ENCODE results near the gene MMGT1. TPM values are rescaled to one million over a fixed set of nuclear protein-coding genes. Genes with fewer than 3 reads are reported as not detected.

MMGT1 gene
- total and polyA plus RNA-seq, 2 experiments from 2014 or later: 6.9 to 25.4 TPM

DNA sequence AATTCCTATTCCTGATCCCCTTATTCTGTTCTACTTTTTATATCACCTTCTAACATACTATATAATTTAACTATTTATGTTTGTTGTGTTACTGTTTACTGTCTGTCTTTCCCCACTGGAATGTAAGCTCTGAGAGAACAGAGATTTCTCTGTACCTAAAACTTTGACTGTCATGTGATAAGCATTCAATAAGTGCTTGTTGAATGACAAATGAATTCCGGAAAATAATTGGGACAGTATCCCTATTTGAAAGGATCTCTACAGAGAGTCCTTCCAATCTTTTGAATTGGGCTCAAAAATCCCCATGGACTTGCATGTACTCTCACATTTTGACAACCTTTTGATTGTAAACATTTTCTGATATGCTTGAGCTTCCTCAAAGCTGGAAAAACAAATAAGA is 1.6 kb upstream of the MMGT1 start (continued):
- TF ChIP-seq REST (IDR thresholded peaks at IDR 0.05; ENCODE audit: unreplicated experiment): no peak
- no peak for TF ChIP-seq NANOG (IDR thresholded peaks at IDR 0.05; ENCODE audit: borderline replicate concordance)
- no peak for TF ChIP-seq POLR2AphosphoS5 (IDR thresholded peaks at IDR 0.05; ENCODE audit: low read depth)
- TF ChIP-seq, protein P1, sequence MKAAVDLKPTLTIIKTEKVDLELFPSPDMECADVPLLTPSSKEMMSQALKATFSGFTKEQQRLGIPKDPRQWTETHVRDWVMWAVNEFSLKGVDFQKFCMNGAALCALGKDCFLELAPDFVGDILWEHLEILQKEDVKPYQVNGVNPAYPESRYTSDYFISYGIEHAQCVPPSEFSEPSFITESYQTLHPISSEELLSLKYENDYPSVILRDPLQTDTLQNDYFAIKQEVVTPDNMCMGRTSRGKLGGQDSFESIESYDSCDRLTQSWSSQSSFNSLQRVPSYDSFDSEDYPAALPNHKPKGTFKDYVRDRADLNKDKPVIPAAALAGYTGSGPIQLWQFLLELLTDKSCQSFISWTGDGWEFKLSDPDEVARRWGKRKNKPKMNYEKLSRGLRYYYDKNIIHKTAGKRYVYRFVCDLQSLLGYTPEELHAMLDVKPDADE (IDR thresholded peaks at IDR 0.05): no peak
- no peak for TF ChIP-seq JUNB (IDR thresholded peaks at IDR 0.05; ENCODE audit: unreplicated experiment)
- TF ChIP-seq, protein P2, sequence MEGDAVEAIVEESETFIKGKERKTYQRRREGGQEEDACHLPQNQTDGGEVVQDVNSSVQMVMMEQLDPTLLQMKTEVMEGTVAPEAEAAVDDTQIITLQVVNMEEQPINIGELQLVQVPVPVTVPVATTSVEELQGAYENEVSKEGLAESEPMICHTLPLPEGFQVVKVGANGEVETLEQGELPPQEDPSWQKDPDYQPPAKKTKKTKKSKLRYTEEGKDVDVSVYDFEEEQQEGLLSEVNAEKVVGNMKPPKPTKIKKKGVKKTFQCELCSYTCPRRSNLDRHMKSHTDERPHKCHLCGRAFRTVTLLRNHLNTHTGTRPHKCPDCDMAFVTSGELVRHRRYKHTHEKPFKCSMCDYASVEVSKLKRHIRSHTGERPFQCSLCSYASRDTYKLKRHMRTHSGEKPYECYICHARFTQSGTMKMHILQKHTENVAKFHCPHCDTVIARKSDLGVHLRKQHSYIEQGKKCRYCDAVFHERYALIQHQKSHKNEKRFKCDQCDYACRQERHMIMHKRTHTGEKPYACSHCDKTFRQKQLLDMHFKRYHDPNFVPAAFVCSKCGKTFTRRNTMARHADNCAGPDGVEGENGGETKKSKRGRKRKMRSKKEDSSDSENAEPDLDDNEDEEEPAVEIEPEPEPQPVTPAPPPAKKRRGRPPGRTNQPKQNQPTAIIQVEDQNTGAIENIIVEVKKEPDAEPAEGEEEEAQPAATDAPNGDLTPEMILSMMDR (conservative IDR thresholded peaks at IDR 0.05; ENCODE audit: low read depth in 2 of 2): no peak

- no peak overlapping the region for H3K27ac ChIP-seq (ENCODE audit: low read depth)
- H3K27ac Mint-ChIP-seq: no peak overlapping the region
- H3K4me3 ChIP-seq: peak overlapping the region; percentile 56
- peaks cover 16% of the 10 kb centered on the region for H3K4me1 Mint-ChIP-seq
- no peaks in the 10 kb centered on the region; the same call in 2 of the 3 replicates for H3K9me3 Mint-ChIP-seq
- H3K4me2 ChIP-seq: peak overlapping the region; percentile 78
- no peaks in the 10 kb centered on the region; the same call in 1 of the 2 replicates for H4K20me1 ChIP-seq (replicated peaks; ENCODE audit: insufficient read depth)
- no peaks in the 10 kb centered on the region for H3K36me3 ChIP-seq (ENCODE audit: insufficient read depth)
- no peaks in the 10 kb centered on the region for H3K4me1 ChIP-seq (ENCODE audit: insufficient read depth)
- TF ChIP-seq NANOG (IDR thresholded peaks at IDR 0.05; ENCODE audit: borderline replicate concordance): no peak
- peak overlapping the region; percentile 81 for H3K4me3 Mint-ChIP-seq
- no peak overlapping the region for H2AFZ ChIP-seq
- peaks cover 36% of the 10 kb centered on the region for H3K79me2 ChIP-seq (replicated peaks; ENCODE audit: insufficient read depth)
- DNase-seq (ENCODE audit: low spot score): peak; percentile 78
- H3K27me3 ChIP-seq (ENCODE audit: insufficient read depth): no peaks in the 10 kb centered on the region
- H3K9me2 ChIP-seq (ENCODE audit: insufficient read depth): no peaks in the 10 kb centered on the region
- H3K27me3 Mint-ChIP-seq (ENCODE audit: insufficient read depth, low read depth, poor library complexity): peaks cover 6% of the 10 kb centered on the region
- no peaks in the 10 kb centered on the region for H3F3A ChIP-seq (replicated peaks; ENCODE audit: low read depth)
- ATAC-seq: peak; percentile 63
- 0 out of 3 replicates have a peak, but pooled peaks cover 3% of the 10 kb centered on the region for H3K36me3 Mint-ChIP-seq (ENCODE audit: low read depth)
Measured at GRCh38 chrX:135974279-135974856, 580 bp upstream of the MMGT1 start.

All from GM23338 (cell line).